ENCODE results near the gene SLC1A2.

Gene SLC1A2

DNA sequence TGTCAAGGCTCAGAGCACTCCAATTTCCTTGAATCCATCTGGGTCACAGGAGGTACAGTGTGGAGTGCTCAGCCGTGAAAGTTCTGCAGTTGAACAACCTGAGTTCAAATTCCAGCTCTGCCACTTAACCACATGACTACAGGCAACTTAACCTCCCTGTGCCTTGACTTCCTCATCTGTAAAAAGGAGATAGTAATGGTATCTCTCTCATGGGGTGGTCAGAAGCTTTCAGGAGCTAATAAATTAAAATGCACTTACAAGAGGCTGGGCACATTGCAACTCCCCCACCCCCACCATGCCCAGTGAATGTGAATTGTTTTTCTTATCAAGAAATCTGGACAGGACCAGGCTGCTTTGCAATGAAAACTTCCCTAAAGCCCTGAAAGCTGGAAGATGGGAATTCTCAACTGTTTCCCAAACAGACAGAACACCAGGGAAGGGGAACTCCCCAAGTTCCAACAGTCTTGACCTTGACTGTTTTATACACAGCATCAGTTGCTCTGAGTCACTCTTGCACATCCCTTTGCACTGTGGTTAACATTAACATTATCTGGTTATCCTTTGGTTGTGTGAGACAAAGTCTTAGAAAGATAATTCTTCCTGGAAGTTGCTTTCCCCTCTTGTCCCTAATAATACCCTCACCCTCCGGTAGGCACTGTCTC is 137.0 kb downstream of the SLC1A2 start:
- Histone ChIP-seq H3K4me1 (ENCODE audit: control insufficient read depth, insufficient read depth, low read length) (no peaks in the 10 kb centered on the region), H3K36me3 (ENCODE audit: control insufficient read depth, insufficient read depth, low read length) (no peaks in the 10 kb centered on the region), H3K9me3 (ENCODE audit: control insufficient read depth, insufficient read depth, low read length) (no peaks in the 10 kb centered on the region), H3K9ac (ENCODE audit: low read depth, low read length) (no peak overlapping the region), H3K27me3 (ENCODE audit: control insufficient read depth, insufficient read depth, low read length) (no peaks in the 10 kb centered on the region), H3K4me3 (ENCODE audit: low read depth, low read length) (no peak overlapping the region)

DNA sequence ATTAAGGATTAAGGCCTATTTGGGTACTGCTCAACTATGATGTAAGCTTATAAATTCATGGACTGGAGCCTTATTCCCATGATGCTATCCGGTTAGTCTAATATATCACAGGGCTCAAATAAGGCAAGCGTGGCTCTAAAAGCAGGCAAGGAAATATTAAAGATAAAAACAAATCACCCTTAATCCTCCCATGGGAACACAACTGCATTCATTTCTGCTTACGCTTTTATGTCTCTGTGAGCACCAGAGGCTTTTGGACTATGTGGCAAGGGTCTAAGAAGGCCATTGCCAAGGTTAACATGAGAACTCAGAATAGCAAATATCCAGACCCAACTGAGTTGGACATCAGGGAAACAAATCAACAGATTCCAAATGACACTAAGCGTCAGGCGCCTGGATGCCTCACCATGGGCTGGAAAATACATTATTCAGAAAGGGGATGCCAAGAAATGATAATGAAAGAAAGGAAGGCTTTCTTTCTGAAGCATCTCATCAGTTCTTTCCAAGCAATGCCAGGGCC is 138.1 kb downstream of the SLC1A2 start:
- H3K4me3 ChIP-seq (ENCODE audit: low read depth, low read length): no peak overlapping the region
- H3K27me3 ChIP-seq (ENCODE audit: control insufficient read depth, insufficient read depth, low read length): no peaks in the 10 kb centered on the region
- no peaks in the 10 kb centered on the region for H3K36me3 ChIP-seq (ENCODE audit: control insufficient read depth, insufficient read depth, low read length)
- H3K4me1 ChIP-seq (ENCODE audit: control insufficient read depth, insufficient read depth, low read length): no peaks in the 10 kb centered on the region
- no peak overlapping the region for H3K9ac ChIP-seq (ENCODE audit: low read depth, low read length)
- no peaks in the 10 kb centered on the region for H3K9me3 ChIP-seq (ENCODE audit: control insufficient read depth, insufficient read depth, low read length)

DNA sequence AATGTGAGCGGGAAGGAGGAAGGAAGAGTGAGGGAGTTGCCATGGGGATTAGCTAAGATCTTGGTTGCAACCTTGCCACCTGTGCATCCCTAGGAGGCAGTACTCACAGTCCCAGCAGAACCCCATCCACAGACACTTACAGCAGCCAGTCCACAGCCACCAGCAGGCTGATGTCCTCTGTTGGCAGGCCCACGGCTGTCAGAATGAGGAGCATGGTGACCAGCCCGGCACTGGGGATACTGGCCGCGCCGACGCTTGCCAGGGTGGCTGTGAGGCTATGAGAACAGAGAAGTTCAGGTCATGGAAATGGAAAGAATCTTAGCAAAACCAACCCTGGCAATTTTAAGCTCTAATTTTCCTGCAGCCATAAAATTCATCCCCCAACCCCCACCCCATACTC is 138.6 kb downstream of the SLC1A2 start:
- Histone ChIP-seq H3K4me3 (ENCODE audit: low read depth, low read length) (no peak overlapping the region), H3K4me1 (ENCODE audit: control insufficient read depth, insufficient read depth, low read length) (no peaks in the 10 kb centered on the region), H3K9me3 (ENCODE audit: control insufficient read depth, insufficient read depth, low read length) (no peaks in the 10 kb centered on the region), H3K27me3 (ENCODE audit: control insufficient read depth, insufficient read depth, low read length) (no peaks in the 10 kb centered on the region), H3K36me3 (ENCODE audit: control insufficient read depth, insufficient read depth, low read length) (no peaks in the 10 kb centered on the region), H3K9ac (ENCODE audit: low read depth, low read length) (no peak overlapping the region)

DNA sequence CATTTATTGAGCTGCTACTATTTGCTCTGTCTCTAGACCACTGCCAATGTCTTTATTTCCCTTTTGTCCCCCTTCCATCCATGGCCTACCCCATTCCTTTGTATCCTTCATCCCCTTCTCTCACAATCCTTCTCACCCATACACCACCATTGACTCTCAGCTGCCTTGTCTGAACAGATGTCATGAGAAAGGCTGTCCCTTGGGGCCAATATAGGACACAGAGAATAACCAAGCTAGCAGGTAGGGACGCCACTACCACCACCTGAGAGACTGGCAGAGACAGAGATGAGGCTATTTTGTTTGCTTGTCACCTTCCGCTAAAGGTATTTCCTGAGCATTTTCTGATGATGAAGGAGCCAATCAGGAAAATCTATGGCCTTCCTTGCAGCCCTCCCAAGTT is 141.5 kb downstream of the SLC1A2 start:
- Histone ChIP-seq H3K4me1 (ENCODE audit: control insufficient read depth, insufficient read depth, low read length) (peaks cover 3% of the 10 kb centered on the region), H3K4me3 (ENCODE audit: low read depth, low read length) (no peak overlapping the region), H3K27me3 (ENCODE audit: control insufficient read depth, insufficient read depth, low read length) (no peaks in the 10 kb centered on the region), H3K36me3 (ENCODE audit: control insufficient read depth, insufficient read depth, low read length) (no peaks in the 10 kb centered on the region), H3K9ac (ENCODE audit: low read depth, low read length) (no peak overlapping the region), H3K9me3 (ENCODE audit: control insufficient read depth, insufficient read depth, low read length) (no peaks in the 10 kb centered on the region)

DNA sequence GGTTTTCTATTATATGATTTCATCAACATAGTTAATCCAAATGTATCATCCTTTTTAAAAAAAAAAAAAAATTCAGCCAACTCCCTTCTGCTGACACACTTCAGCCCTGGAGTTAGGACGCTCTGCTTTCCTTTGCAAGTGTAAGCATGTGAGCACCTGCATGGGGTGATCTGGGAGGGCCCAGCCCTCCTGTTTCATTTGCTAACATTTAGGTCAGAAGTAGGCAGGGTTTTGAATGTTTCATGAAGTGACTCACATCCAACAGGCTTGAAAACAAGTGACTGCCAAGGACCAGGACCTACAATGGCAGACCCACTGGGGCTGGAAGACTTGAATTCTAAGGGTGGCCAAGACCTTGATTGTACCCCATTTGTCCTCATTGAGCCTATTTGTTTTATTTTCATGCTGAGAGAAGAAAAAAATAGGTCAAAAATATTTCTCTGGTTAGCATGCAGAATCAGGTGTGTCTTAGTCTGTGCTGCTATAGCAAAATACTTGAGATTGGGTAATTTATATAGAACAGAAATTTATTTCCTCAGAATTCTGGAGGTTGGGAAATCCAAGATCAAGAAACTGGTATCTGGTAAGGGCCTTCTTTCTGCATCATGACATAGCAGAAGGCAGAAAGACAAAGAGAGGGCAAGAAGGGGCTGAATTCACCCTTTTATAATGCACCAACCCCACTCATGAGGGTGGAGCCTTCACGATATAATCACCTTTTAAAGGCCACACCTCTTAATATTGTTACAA is 142.8 kb downstream of the SLC1A2 start:
- no peaks in the 10 kb centered on the region for H3K9me3 ChIP-seq (ENCODE audit: control insufficient read depth, insufficient read depth, low read length)
- H3K4me3 ChIP-seq (ENCODE audit: low read depth, low read length): no peak overlapping the region
- H3K4me1 ChIP-seq (ENCODE audit: control insufficient read depth, insufficient read depth, low read length): peaks cover 3% of the 10 kb centered on the region
- H3K36me3 ChIP-seq (ENCODE audit: control insufficient read depth, insufficient read depth, low read length): no peaks in the 10 kb centered on the region
- H3K27me3 ChIP-seq (ENCODE audit: control insufficient read depth, insufficient read depth, low read length): no peaks in the 10 kb centered on the region
- H3K9ac ChIP-seq (ENCODE audit: low read depth, low read length): no peak overlapping the region

DNA sequence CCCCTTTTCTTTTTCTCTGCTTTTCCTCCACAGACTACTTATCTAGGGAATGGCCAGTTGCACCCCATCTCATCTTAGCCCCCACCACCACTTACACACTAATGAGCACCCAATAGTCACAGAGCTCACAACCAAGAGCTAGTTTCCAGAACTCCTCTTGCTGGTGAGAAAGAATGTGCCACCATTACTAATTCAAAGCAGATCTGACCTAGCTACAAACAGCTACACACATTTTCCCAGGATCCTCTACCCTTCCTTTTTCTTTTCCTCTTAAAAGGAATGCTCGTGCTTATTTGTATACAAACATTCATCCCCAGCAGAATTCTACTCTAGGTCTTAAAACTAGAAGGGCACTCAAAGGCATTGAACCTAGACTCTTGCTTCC is 143.6 kb downstream of the SLC1A2 start:
- no peaks in the 10 kb centered on the region for H3K9me3 ChIP-seq (ENCODE audit: control insufficient read depth, insufficient read depth, low read length)
- H3K4me3 ChIP-seq (ENCODE audit: low read depth, low read length): no peak overlapping the region
- H3K36me3 ChIP-seq (ENCODE audit: control insufficient read depth, insufficient read depth, low read length): no peaks in the 10 kb centered on the region
- no peaks in the 10 kb centered on the region for H3K27me3 ChIP-seq (ENCODE audit: control insufficient read depth, insufficient read depth, low read length)
- peaks cover 3% of the 10 kb centered on the region for H3K4me1 ChIP-seq (ENCODE audit: control insufficient read depth, insufficient read depth, low read length)
- no peak overlapping the region for H3K9ac ChIP-seq (ENCODE audit: low read depth, low read length)

DNA sequence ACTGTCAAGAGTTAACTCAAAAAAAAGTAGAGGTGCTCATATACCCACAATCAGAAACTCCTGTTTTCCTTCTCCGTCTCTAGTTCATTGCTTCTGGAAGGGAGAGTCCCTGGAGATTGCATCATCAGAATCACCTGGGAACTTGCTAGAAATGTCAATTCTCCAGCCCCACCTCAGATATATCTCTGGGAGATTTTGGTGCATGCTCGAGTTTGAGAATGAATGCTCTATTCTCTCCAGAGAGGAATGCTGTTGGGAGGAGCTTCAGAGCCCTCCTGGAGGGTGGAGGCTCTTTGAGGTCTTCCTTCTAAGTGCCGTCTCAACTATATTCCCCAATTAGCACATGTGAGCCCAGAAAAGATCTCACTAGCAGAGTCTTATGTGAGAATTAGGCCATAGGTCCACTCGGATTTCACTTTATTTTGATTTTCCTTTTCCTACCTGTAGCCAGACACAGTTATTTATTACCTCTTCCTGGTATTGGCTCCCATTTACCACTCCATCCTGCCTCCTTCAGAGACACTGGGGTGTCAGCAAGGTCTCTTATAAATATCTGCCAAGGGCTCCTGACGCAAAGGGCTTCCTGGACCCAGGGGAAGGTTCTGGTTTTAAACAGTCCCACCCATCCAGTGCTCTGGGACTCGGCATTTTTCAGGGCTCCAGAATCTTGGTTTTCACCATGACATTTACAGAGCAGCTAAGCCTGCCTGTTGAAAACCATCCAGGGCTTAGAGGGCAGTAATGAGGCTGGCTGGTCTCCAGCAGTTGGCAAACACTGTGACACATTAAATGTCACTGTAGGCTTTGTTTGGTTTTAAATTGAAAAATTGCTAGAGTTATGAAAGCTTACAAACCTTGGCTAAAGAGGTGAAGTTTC is 144.2 kb downstream of the SLC1A2 start:
- Histone ChIP-seq H3K4me1 (ENCODE audit: control insufficient read depth, insufficient read depth, low read length) (peaks cover 3% of the 10 kb centered on the region), H3K4me3 (ENCODE audit: low read depth, low read length) (no peak overlapping the region), H3K27me3 (ENCODE audit: control insufficient read depth, insufficient read depth, low read length) (no peaks in the 10 kb centered on the region), H3K36me3 (ENCODE audit: control insufficient read depth, insufficient read depth, low read length) (no peaks in the 10 kb centered on the region), H3K9ac (ENCODE audit: low read depth, low read length) (no peak overlapping the region), H3K9me3 (ENCODE audit: control insufficient read depth, insufficient read depth, low read length) (no peaks in the 10 kb centered on the region)

DNA sequence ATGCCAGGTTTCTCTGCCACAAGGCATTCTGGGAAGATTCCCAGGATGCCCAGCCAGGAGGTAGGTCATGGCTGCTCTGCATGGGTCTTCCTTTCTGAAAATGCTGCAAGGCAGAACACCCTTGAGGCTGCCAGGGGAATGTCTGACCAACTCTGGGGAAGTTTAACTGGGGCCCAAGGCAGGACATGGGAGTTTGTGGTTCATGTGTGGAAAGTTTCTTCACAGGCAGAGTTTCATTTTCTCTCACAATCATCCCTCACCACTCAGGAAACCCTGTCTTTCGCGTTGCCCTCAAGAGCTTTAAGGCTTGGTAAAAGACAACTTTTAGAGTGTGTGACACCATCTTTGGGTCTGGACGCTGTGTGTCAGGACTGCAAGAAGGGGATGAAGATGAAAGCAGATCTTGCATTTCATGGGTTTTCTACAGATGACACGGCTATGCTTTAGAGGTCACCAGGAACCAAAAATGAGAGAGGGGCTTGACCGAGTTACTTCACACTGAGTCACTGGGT is 146.9 kb downstream of the SLC1A2 start:
- H3K9me3 ChIP-seq (ENCODE audit: control insufficient read depth, insufficient read depth, low read length): no peaks in the 10 kb centered on the region
- no peaks in the 10 kb centered on the region for H3K36me3 ChIP-seq (ENCODE audit: control insufficient read depth, insufficient read depth, low read length)
- H3K9ac ChIP-seq (ENCODE audit: low read depth, low read length): no peak overlapping the region
- H3K4me1 ChIP-seq (ENCODE audit: control insufficient read depth, insufficient read depth, low read length): peaks cover 3% of the 10 kb centered on the region
- no peaks in the 10 kb centered on the region for H3K27me3 ChIP-seq (ENCODE audit: control insufficient read depth, insufficient read depth, low read length)
- no peak overlapping the region for H3K4me3 ChIP-seq (ENCODE audit: low read depth, low read length)

DNA sequence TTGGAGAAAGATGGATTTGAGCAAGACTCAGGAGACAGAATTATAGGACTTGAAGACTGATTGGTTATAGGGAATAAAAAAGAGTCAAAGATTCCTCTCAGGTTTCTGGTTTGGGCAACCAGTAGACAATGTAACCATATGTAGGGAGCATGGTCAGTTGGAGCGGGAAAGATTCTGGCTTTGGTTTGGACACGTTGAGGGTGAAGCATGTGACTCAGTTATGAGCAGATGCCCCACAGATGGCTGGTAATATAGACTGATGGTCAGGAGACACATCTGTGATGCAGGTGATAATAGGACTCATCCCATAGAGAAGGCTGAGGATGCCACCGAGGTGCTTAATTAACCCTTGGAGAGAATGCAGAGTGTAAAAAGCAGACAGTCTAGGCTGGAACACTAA is 148.3 kb downstream of the SLC1A2 start:
- no peak overlapping the region for H3K9ac ChIP-seq (ENCODE audit: low read depth, low read length)
- H3K4me3 ChIP-seq (ENCODE audit: low read depth, low read length): no peak overlapping the region
- no peaks in the 10 kb centered on the region for H3K9me3 ChIP-seq (ENCODE audit: control insufficient read depth, insufficient read depth, low read length)
- peaks cover 3% of the 10 kb centered on the region for H3K4me1 ChIP-seq (ENCODE audit: control insufficient read depth, insufficient read depth, low read length)
- H3K36me3 ChIP-seq (ENCODE audit: control insufficient read depth, insufficient read depth, low read length): no peaks in the 10 kb centered on the region
- H3K27me3 ChIP-seq (ENCODE audit: control insufficient read depth, insufficient read depth, low read length): no peaks in the 10 kb centered on the region

DNA sequence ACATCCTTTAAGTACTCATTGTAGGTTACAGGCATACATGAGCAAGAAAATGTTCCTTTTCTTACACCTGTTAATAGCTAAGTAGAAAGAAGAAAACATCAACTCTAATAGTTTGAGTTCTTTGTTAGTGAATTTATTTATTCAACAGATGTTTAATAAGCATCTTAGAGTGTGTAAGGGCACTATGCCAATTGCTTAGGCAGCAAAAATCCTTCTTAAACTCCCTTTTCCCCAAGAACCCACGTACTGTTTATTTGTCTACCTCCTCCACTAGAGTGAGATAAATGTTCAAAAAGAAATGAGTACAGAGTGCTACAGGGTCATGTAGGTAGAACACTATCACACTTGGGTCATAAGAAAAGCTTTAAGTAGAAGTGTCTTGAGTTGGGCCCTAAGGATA is 149.0 kb downstream of the SLC1A2 start:
- H3K4me3 ChIP-seq (ENCODE audit: low read depth, low read length): no peak overlapping the region
- H3K4me1 ChIP-seq (ENCODE audit: control insufficient read depth, insufficient read depth, low read length): peaks cover 3% of the 10 kb centered on the region
- no peaks in the 10 kb centered on the region for H3K36me3 ChIP-seq (ENCODE audit: control insufficient read depth, insufficient read depth, low read length)
- no peak overlapping the region for H3K9ac ChIP-seq (ENCODE audit: low read depth, low read length)
- no peaks in the 10 kb centered on the region for H3K9me3 ChIP-seq (ENCODE audit: control insufficient read depth, insufficient read depth, low read length)
- no peaks in the 10 kb centered on the region for H3K27me3 ChIP-seq (ENCODE audit: control insufficient read depth, insufficient read depth, low read length)

DNA sequence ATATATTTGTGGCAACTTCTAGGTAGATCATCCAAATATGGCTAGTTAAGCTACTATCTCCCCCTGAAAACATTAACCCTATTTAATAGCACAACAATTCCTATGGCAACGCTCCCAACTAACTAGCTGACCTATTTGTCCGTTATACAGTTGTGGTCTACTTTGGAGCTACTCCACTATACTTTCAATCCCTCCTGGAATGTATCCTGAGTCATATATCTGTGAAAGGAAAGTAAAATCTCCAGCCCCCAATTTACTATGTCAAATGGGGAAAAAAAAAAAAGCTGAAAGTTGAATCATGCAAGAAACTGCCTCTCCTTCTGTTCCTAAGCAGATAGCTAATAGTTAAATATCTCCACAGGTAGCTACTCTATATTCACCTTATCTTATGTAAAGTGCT is 151.9 kb downstream of the SLC1A2 start:
- Histone ChIP-seq H3K27me3 (ENCODE audit: control insufficient read depth, insufficient read depth, low read length) (no peaks in the 10 kb centered on the region), H3K9me3 (ENCODE audit: control insufficient read depth, insufficient read depth, low read length) (no peaks in the 10 kb centered on the region), H3K9ac (ENCODE audit: low read depth, low read length) (no peak overlapping the region), H3K36me3 (ENCODE audit: control insufficient read depth, insufficient read depth, low read length) (no peaks in the 10 kb centered on the region), H3K4me1 (ENCODE audit: control insufficient read depth, insufficient read depth, low read length) (no peaks in the 10 kb centered on the region), H3K4me3 (ENCODE audit: low read depth, low read length) (no peak overlapping the region)

Measured in iPS-15b (cell line).